Neural progenitor cell (in vitro differentiated cells): Measurements from ENCODE around the gene FBP2. TPM values are rescaled to one million over a fixed set of nuclear protein-coding genes. Genes with fewer than 3 reads are reported as not detected.

Experiments
- DNase-seq: peaks from one replicate; pipeline ENCODE4 v3.0.0-alpha.2; 2016; ENCODE audit warnings: low spot score
- H2AFZ ChIP-seq: fragments of 200-600 bp; sonication (generic); replicated peaks from 2 replicates; pipeline ENCODE4 v1.6.1; 2016; ENCODE audit warnings: antibody characterized with exemption
- H3F3A ChIP-seq: fragments of 200-600 bp; sonication (generic); 2 replicates; pipeline ENCODE4 v1.6.1; 2016; ENCODE audit warnings: antibody characterized with exemption, low read depth
- H3K27ac ChIP-seq: fragments of 200-600 bp; sonication (generic); 2 replicates; pipeline ENCODE4 v1.5.1; 2016; ENCODE audit warnings: mild to moderate bottlenecking
- H3K27me3 ChIP-seq: fragments of 200-600 bp; sonication (generic); 2 replicates; pipeline ENCODE4 v1.6.1; 2016; ENCODE audit warnings: mild to moderate bottlenecking, moderate library complexity
- H3K36me3 ChIP-seq: fragments of 200-600 bp; sonication (generic); 2 replicates; pipeline ENCODE4 v1.5.1; 2016
- H3K4me1 ChIP-seq: fragments of 200-600 bp; sonication (generic); 2 replicates; pipeline ENCODE4 v1.6.1; 2016; ENCODE audit warnings: mixed run types
- H3K4me2 ChIP-seq: fragments of 200-600 bp; sonication (generic); 2 replicates; pipeline ENCODE4 v1.6.1; 2016
- H3K4me3 ChIP-seq: fragments of 200-600 bp; sonication (generic); 2 replicates; pipeline ENCODE4 v1.5.1; 2016
- H3K79me2 ChIP-seq: fragments of 200-600 bp; sonication (generic); 2 replicates; pipeline ENCODE4 v1.6.1; 2016; ENCODE audit warnings: low read depth
- H3K9ac ChIP-seq: fragments of 200-600 bp; sonication (generic); 2 replicates; pipeline ENCODE4 v1.6.1; 2016
- H3K9me3 ChIP-seq: fragments of 200-600 bp; sonication (generic); 2 replicates; pipeline ENCODE4 v1.5.1; 2016; ENCODE audit warnings: low read depth
- H4K20me1 ChIP-seq: fragments of 200-600 bp; sonication (generic); 2 replicates; pipeline ENCODE4 v1.6.1; 2016; ENCODE audit warnings: low read depth
- H3K27ac Mint-ChIP-seq: 3 replicates; pipeline ENCODE4 v1.8.0; 2021; ENCODE audit warnings: mixed read lengths
- H3K27me3 Mint-ChIP-seq: 2 replicates; pipeline ENCODE4 v1.8.0; 2022; ENCODE audit warnings: low read depth, mild to moderate bottlenecking, inconsistent platforms, moderate library complexity, mixed read lengths; ENCODE audit not compliant: insufficient read depth
- H3K36me3 Mint-ChIP-seq: 3 replicates; pipeline ENCODE4 v1.8.0; 2021; ENCODE audit warnings: mixed read lengths
- H3K4me1 Mint-ChIP-seq: 3 replicates; pipeline ENCODE4 v1.8.0; 2021; ENCODE audit warnings: mixed read lengths
- H3K4me3 Mint-ChIP-seq: 3 replicates; pipeline ENCODE4 v1.8.0; 2021; ENCODE audit warnings: mild to moderate bottlenecking, moderate library complexity, mixed read lengths
- H3K9me3 Mint-ChIP-seq: 3 replicates; pipeline ENCODE4 v1.8.0; 2020; ENCODE audit warnings: mixed read lengths
- EZH2 ChIP-seq: fragments of 200-600 bp; sonication (generic); IDR thresholded peaks from 2 replicates; pipeline ENCODE4 v1.6.1; 2017; ENCODE audit warnings: antibody characterized with exemption, mild to moderate bottlenecking, moderate library complexity
- EZH2phosphoT487 ChIP-seq: fragments of 200-600 bp; sonication (generic); IDR thresholded peaks from 2 replicates; pipeline ENCODE4 v1.6.1; 2017; ENCODE audit warnings: antibody characterized with exemption
- total RNA-seq: library from RNA; depleted of rRNA; stranded (reverse); fragments of >200 nt; gene quantifications from 2 replicates; pipeline ENCODE4 v1.2.3, GENCODE V29; 2015; ENCODE audit warnings: low replicate concordance
- TF ChIP-seq, protein P1 (sequence below): fragments of 200-600 bp; sonication (generic); IDR thresholded peaks from 2 replicates; pipeline ENCODE4 v1.5.1; 2017; ENCODE audit warnings: antibody characterized with exemption, mild to moderate bottlenecking

Gene FBP2
- total RNA-seq, 1 donor from 2014 or later: not detected

GRCh38 chr9:94627287-94627686 lies 33.7 kb upstream of the FBP2 start:
- no peaks in the 10 kb centered on the region for H3K9me3 Mint-ChIP-seq
- Histone ChIP-seq H3K79me2 (no peaks in the 10 kb centered on the region), H3K4me2 (no peak overlapping the region), H3K36me3 (no peaks in the 10 kb centered on the region), H2AFZ (no peak overlapping the region), H3K4me3 (no peak overlapping the region), H4K20me1 (no peaks in the 10 kb centered on the region), H3K27ac (no peak overlapping the region), H3K4me1 (peaks cover 7% of the 10 kb centered on the region), H3K9ac (no peak overlapping the region), H3F3A (no peaks in the 10 kb centered on the region), H3K9me3 (no peaks in the 10 kb centered on the region), H3K27me3 (no peaks in the 10 kb centered on the region)
- H3K4me3 Mint-ChIP-seq: no peak overlapping the region
- DNase-seq: no peak
- H3K36me3 Mint-ChIP-seq: no peaks in the 10 kb centered on the region
- H3K27me3 Mint-ChIP-seq: peaks cover 17% of the 10 kb centered on the region
- peaks cover 17% of the 10 kb centered on the region for H3K4me1 Mint-ChIP-seq
- no peak for TF ChIP-seq EZH2
- TF ChIP-seq, protein P1, sequence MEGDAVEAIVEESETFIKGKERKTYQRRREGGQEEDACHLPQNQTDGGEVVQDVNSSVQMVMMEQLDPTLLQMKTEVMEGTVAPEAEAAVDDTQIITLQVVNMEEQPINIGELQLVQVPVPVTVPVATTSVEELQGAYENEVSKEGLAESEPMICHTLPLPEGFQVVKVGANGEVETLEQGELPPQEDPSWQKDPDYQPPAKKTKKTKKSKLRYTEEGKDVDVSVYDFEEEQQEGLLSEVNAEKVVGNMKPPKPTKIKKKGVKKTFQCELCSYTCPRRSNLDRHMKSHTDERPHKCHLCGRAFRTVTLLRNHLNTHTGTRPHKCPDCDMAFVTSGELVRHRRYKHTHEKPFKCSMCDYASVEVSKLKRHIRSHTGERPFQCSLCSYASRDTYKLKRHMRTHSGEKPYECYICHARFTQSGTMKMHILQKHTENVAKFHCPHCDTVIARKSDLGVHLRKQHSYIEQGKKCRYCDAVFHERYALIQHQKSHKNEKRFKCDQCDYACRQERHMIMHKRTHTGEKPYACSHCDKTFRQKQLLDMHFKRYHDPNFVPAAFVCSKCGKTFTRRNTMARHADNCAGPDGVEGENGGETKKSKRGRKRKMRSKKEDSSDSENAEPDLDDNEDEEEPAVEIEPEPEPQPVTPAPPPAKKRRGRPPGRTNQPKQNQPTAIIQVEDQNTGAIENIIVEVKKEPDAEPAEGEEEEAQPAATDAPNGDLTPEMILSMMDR: peak; percentile 5
- no peak overlapping the region for H3K27ac Mint-ChIP-seq

DNA sequence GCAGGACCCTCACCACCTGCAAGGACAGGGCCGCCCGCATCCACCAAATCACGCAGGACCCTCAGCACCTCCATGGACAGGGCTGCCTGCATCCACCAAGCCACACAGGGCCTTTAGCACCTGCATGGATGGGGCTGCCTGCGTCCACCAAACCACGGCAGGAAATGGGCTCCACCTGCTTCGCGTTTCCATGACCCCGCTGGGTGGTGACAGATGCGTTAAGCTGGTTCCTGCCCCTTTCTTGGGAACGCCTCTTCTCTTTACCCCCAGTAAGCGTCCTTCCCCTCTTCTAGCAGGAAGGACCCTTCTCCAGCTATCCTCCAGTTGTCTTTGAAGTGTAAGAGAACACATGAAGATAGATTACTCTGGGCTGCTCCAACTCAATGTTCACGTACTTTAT lies 32.2 kb upstream of the FBP2 start:
- Histone ChIP-seq H3K36me3 (no peaks in the 10 kb centered on the region), H2AFZ (no peak overlapping the region), H3K27ac (no peak overlapping the region), H3K9ac (no peak overlapping the region), H3F3A (no peaks in the 10 kb centered on the region), H3K4me1 (peaks cover 3% of the 10 kb centered on the region), H3K4me2 (no peak overlapping the region), H3K9me3 (no peaks in the 10 kb centered on the region), H3K79me2 (no peaks in the 10 kb centered on the region), H4K20me1 (no peaks in the 10 kb centered on the region), H3K27me3 (no peaks in the 10 kb centered on the region), H3K4me3 (no peak overlapping the region)
- no peak for DNase-seq
- no peaks in the 10 kb centered on the region for H3K9me3 Mint-ChIP-seq
- H3K4me1 Mint-ChIP-seq: peaks cover 13% of the 10 kb centered on the region
- no peak overlapping the region for H3K4me3 Mint-ChIP-seq
- peaks cover 9% of the 10 kb centered on the region for H3K27me3 Mint-ChIP-seq
- TF ChIP-seq EZH2 (no peak), EZH2phosphoT487 (no peak)
- TF ChIP-seq, protein P1: no peak
- H3K27ac Mint-ChIP-seq: no peak overlapping the region
- no peaks in the 10 kb centered on the region for H3K36me3 Mint-ChIP-seq

DNA sequence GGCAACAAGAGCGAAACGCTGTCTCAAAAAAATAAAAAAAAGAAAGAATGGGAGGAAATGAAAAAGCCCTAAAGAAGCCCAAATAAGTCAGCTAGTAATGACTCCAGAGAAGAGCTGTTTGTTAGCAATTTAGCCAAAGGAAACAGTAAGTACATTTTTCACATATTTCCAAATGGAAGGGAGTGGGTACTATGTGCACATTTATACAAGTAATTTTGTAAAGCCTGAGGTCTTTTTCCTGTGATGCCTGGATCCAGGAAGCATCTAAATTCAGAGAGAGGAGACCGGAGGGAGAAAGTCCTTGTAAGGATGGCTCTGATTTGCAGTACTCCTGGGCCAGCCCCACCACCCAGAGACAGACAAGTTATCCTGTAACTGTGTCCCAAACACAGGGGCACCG lies 31.0 kb upstream of the FBP2 start:
- H3K4me1 Mint-ChIP-seq: peaks cover 8% of the 10 kb centered on the region
- Histone ChIP-seq H3K27ac (no peak overlapping the region), H3K36me3 (no peaks in the 10 kb centered on the region), H3K9ac (no peak overlapping the region), H3K4me3 (no peak overlapping the region), H3K4me2 (no peak overlapping the region), H4K20me1 (no peaks in the 10 kb centered on the region), H3F3A (no peaks in the 10 kb centered on the region), H3K79me2 (no peaks in the 10 kb centered on the region), H3K4me1 (no peaks in the 10 kb centered on the region), H3K9me3 (no peaks in the 10 kb centered on the region), H2AFZ (no peak overlapping the region), H3K27me3 (no peaks in the 10 kb centered on the region)
- DNase-seq: no peak
- H3K27me3 Mint-ChIP-seq: peaks cover 11% of the 10 kb centered on the region
- no peaks in the 10 kb centered on the region for H3K9me3 Mint-ChIP-seq
- H3K27ac Mint-ChIP-seq: peak overlapping the region; percentile 42
- TF ChIP-seq EZH2phosphoT487 (no peak), EZH2 (no peak)
- TF ChIP-seq, protein P1: no peak
- no peak overlapping the region for H3K4me3 Mint-ChIP-seq
- H3K36me3 Mint-ChIP-seq: no peaks in the 10 kb centered on the region
